ENCODE measurements around the gene FAM20C.

FAM20C gene

DNA sequence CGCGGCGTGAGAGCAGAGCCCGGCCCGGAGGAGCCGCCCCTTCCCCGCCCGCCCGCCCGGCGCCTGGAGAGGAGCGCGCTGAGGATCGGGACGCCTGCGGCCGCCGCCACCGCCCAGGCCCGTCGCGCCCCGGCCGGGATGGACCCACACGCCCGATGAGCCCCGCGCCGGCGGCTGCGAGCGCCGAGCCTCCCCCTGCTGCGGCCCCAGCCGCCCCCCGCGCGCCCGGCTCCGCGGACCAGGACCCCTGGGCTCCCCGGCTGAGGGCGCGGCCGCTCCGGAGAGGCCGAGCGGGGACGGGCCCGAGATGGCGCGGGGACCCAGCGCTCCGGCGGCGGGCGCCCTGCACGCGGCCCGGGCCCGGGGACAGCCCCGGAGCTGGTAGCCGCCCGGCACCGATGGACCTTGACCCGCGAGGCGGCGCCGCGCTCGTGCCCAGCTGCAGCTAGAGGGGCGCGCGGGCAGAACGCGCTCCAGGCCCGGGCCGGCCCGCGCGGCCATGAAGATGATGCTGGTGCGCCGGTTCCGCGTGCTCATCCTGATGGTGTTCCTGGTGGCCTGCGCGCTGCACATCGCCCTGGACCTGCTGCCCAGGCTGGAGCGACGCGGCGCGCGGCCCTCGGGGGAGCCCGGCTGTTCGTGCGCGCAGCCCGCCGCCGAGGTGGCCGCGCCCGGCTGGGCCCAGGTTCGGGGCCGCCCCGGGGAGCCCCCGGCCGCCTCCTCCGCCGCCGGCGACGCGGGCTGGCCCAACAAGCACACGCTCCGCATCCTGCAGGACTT lies 520 bp downstream of the FAM20C start:
- Histone ChIP-seq H3K4me2 (ENCODE audit: low read length) (no peak overlapping the region), H3K27me3 (ENCODE audit: low read depth, low read length) (no peaks in the 10 kb centered on the region), H3K9ac (ENCODE audit: low read length) (no peak overlapping the region), H2AFZ (ENCODE audit: low read depth, low read length) (no peak overlapping the region), H3K27ac (ENCODE audit: low read length) (no peak overlapping the region), H3K36me3 (replicated peaks; ENCODE audit: low read depth, low read length) (no peaks in the 10 kb centered on the region), H3K4me3 (ENCODE audit: low read length) (no peak overlapping the region), H3K9me3 (ENCODE audit: insufficient read depth, low read length) (no peaks in the 10 kb centered on the region), H3K79me2 (ENCODE audit: low read length) (no peaks in the 10 kb centered on the region), H3K4me1 (ENCODE audit: low read length) (no peaks in the 10 kb centered on the region), H4K20me1 (ENCODE audit: insufficient read depth, low read length) (no peaks in the 10 kb centered on the region)
- TF ChIP-seq EZH2phosphoT487 (IDR thresholded peaks at IDR 0.05; ENCODE audit: low read depth): no peak
- TF ChIP-seq, protein P1, sequence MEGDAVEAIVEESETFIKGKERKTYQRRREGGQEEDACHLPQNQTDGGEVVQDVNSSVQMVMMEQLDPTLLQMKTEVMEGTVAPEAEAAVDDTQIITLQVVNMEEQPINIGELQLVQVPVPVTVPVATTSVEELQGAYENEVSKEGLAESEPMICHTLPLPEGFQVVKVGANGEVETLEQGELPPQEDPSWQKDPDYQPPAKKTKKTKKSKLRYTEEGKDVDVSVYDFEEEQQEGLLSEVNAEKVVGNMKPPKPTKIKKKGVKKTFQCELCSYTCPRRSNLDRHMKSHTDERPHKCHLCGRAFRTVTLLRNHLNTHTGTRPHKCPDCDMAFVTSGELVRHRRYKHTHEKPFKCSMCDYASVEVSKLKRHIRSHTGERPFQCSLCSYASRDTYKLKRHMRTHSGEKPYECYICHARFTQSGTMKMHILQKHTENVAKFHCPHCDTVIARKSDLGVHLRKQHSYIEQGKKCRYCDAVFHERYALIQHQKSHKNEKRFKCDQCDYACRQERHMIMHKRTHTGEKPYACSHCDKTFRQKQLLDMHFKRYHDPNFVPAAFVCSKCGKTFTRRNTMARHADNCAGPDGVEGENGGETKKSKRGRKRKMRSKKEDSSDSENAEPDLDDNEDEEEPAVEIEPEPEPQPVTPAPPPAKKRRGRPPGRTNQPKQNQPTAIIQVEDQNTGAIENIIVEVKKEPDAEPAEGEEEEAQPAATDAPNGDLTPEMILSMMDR (IDR thresholded peaks at IDR 0.05; ENCODE audit: low read depth, low read length): no peak

DNA sequence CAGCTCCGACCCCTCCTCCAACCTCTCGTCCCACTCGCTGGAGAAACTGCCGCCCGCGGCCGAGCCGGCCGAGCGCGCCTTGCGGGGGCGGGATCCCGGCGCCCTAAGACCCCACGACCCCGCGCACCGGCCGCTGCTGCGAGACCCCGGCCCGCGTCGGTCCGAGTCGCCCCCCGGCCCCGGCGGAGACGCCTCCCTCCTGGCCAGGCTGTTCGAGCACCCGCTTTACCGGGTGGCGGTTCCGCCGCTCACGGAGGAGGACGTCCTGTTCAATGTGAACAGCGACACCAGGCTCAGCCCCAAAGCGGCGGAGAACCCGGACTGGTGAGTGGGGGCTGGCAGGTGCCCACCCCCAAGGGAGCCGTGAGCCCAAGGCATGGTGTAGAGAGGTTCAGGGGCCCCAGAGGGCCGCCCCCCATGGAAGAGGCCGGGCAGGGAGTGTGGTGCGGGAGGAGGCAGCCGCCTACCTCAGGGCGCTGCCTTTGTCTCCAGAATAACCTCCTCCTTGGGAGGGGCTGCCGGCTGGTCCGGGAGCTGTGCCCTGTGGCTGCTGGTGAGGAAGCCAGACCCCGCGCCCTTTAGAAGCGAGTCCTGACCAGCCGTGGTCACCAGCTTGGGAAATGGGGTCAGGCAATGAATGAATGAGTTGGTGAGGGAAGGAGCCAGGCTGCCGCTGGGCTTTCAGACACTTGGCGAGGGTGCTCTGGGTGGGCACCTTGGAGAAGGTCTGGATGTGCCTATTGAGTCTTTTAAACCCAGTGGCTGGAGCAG lies 1.3 kb downstream of the FAM20C start:
- Histone ChIP-seq H4K20me1 (ENCODE audit: insufficient read depth, low read length) (no peaks in the 10 kb centered on the region), H3K4me3 (ENCODE audit: low read length) (no peak overlapping the region), H3K79me2 (ENCODE audit: low read length) (no peaks in the 10 kb centered on the region), H3K4me2 (ENCODE audit: low read length) (no peak overlapping the region), H3K36me3 (replicated peaks; ENCODE audit: low read depth, low read length) (no peaks in the 10 kb centered on the region), H3K4me1 (ENCODE audit: low read length) (no peaks in the 10 kb centered on the region), H3K27me3 (ENCODE audit: low read depth, low read length) (no peaks in the 10 kb centered on the region), H3K9ac (ENCODE audit: low read length) (no peak overlapping the region), H3K9me3 (ENCODE audit: insufficient read depth, low read length) (no peaks in the 10 kb centered on the region), H3K27ac (ENCODE audit: low read length) (no peak overlapping the region), H2AFZ (ENCODE audit: low read depth, low read length) (no peak overlapping the region)
- TF ChIP-seq EZH2phosphoT487 (IDR thresholded peaks at IDR 0.05; ENCODE audit: low read depth): no peak
- TF ChIP-seq, protein P1 (IDR thresholded peaks at IDR 0.05; ENCODE audit: low read depth, low read length): no peak

GRCh38 chr7:194252-195009 lies 2.1 kb downstream of the FAM20C start:
- Histone ChIP-seq H2AFZ (ENCODE audit: low read depth, low read length) (no peak overlapping the region), H3K9me3 (ENCODE audit: insufficient read depth, low read length) (no peaks in the 10 kb centered on the region), H3K27ac (ENCODE audit: low read length) (no peak overlapping the region), H3K36me3 (replicated peaks; ENCODE audit: low read depth, low read length) (no peaks in the 10 kb centered on the region), H3K9ac (ENCODE audit: low read length) (no peak overlapping the region), H4K20me1 (ENCODE audit: insufficient read depth, low read length) (no peaks in the 10 kb centered on the region), H3K27me3 (ENCODE audit: low read depth, low read length) (no peaks in the 10 kb centered on the region), H3K4me3 (ENCODE audit: low read length) (no peak overlapping the region), H3K79me2 (ENCODE audit: low read length) (no peaks in the 10 kb centered on the region), H3K4me2 (ENCODE audit: low read length) (no peak overlapping the region), H3K4me1 (ENCODE audit: low read length) (no peaks in the 10 kb centered on the region)
- TF ChIP-seq, protein P1 (IDR thresholded peaks at IDR 0.05; ENCODE audit: low read depth, low read length): no peak
- TF ChIP-seq EZH2phosphoT487 (IDR thresholded peaks at IDR 0.05; ENCODE audit: low read depth): no peak
